HCT116 (cell line): Measurements from ENCODE around the gene IGSF3.
"Not testable (repeated sequence)": the region's sequence is repeated elsewhere in the genome, so short reads cannot be mapped to it uniquely, and the experiment has no call there.

Experiments
- CEBPB ChIP-seq: IDR thresholded peaks from 2 replicates; pipeline ENCODE4 v1.6.1; 2012; ENCODE audit warnings: low read depth
- EZH2 ChIP-seq: fragments of 200-600 bp; sonication (generic); IDR thresholded peaks from 2 replicates; pipeline ENCODE4 v1.6.1; 2017; ENCODE audit warnings: antibody characterized with exemption, mixed run types
- EZH2phosphoT487 ChIP-seq: fragments of 200-600 bp; IDR thresholded peaks from 2 replicates; pipeline ENCODE4 v1.6.1; 2018; ENCODE audit warnings: antibody characterized with exemption, borderline replicate concordance
- FOSL1 ChIP-seq: IDR thresholded peaks from 2 replicates; pipeline ENCODE4 v1.6.1; 2012; ENCODE audit warnings: low read depth
- POLR2A ChIP-seq: IDR thresholded peaks from 2 replicates; pipeline ENCODE4 v1.7.0; 2011; ENCODE audit warnings: borderline replicate concordance; ENCODE audit not compliant: insufficient read depth, insufficient read length; ENCODE audit errors: extremely low read depth
- POLR2AphosphoS5 ChIP-seq: IDR thresholded peaks from 2 replicates; pipeline ENCODE4 v1.6.1; 2011; ENCODE audit warnings: mild to moderate bottlenecking, low read depth, low read length, moderate library complexity
- SIN3A ChIP-seq: IDR thresholded peaks from 2 replicates; pipeline ENCODE4 v1.6.1; 2012; ENCODE audit warnings: low read depth
- SRF ChIP-seq: IDR thresholded peaks from 2 replicates; pipeline ENCODE4 v1.6.1; 2012; ENCODE audit warnings: low read depth
- YY1 ChIP-seq: IDR thresholded peaks from 2 replicates; pipeline ENCODE4 v1.6.1; 2011; ENCODE audit warnings: low read length, low read depth, moderate library complexity, mild to moderate bottlenecking; ENCODE audit not compliant: insufficient replicate concordance; ENCODE audit errors: extremely low read depth
- ZBTB33 ChIP-seq: IDR thresholded peaks from 2 replicates; pipeline ENCODE4 v1.6.1; 2011; ENCODE audit warnings: mild to moderate bottlenecking, low read length, moderate library complexity; ENCODE audit not compliant: insufficient replicate concordance; ENCODE audit errors: extremely low read depth
- ZNF274 ChIP-seq: fragments of 200-500 bp; sonication (Bioruptor generic); IDR thresholded peaks from 2 replicates; pipeline ENCODE4 v1.6.1; 2014; ENCODE audit warnings: mild to moderate bottlenecking, low read depth, low read length, inconsistent platforms
- TF ChIP-seq, protein P1 (sequence below), 3 experiments: fragments of 200-600 bp in 1 of 3; sonication (generic) in 1 of 3; IDR thresholded peaks in 2 of 3; conservative IDR thresholded peaks in 1 of 3; 2 replicates each; pipeline ENCODE4 v1.5.1; 2012 to 2017; ENCODE audit warnings: low read depth in 2 of 3, low read length in 2 of 3, antibody characterized with exemption in 1 of 3, borderline replicate concordance in 1 of 3, control low read depth in 1 of 3, mild to moderate bottlenecking in 1 of 3, mixed read lengths in 1 of 3, mixed run types in 1 of 3, moderate library complexity in 1 of 3; ENCODE audit not compliant: insufficient read depth in 1 of 3

GRCh38 chr1:116649041-116649440 lies 18.5 kb downstream of the IGSF3 start:
- not testable (repeated sequence) for TF ChIP-seq EZH2, YY1, EZH2phosphoT487, ZBTB33, SIN3A, FOSL1, CEBPB, POLR2A, ZNF274, SRF, POLR2AphosphoS5
- TF ChIP-seq, protein P1, sequence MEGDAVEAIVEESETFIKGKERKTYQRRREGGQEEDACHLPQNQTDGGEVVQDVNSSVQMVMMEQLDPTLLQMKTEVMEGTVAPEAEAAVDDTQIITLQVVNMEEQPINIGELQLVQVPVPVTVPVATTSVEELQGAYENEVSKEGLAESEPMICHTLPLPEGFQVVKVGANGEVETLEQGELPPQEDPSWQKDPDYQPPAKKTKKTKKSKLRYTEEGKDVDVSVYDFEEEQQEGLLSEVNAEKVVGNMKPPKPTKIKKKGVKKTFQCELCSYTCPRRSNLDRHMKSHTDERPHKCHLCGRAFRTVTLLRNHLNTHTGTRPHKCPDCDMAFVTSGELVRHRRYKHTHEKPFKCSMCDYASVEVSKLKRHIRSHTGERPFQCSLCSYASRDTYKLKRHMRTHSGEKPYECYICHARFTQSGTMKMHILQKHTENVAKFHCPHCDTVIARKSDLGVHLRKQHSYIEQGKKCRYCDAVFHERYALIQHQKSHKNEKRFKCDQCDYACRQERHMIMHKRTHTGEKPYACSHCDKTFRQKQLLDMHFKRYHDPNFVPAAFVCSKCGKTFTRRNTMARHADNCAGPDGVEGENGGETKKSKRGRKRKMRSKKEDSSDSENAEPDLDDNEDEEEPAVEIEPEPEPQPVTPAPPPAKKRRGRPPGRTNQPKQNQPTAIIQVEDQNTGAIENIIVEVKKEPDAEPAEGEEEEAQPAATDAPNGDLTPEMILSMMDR (IDR thresholded peaks at IDR 0.05 in 2 of 3, conservative IDR thresholded peaks at IDR 0.05 in 1 of 3; ENCODE audit: borderline replicate concordance in 1 of 3, insufficient read depth in 1 of 3, low read depth in 2 of 3, low read length in 2 of 3): not testable (repeated sequence)
